Spleen (tissue), 11 donors: ENCODE measurements around the gene TBC1D8. TPM values are rescaled to one million over a fixed set of nuclear protein-coding genes. Genes with fewer than 3 reads are reported as not detected.

Source experiments
- DNase-seq: peaks from one replicate; pipeline ENCODE4 v3.0.0-alpha.2; 2020
- H3K27ac ChIP-seq, 8 donors: fragments of 200-600 bp; sonication (generic) in 7 of 8; 1 replicate in 4 of 8; 2 replicates in 4 of 8; pipeline versions ENCODE4 v1.5.0 to v1.8.0; 2016 to 2021; ENCODE audit warnings: inconsistent platforms in 4 of 8, mild to moderate bottlenecking in 4 of 8, moderate library complexity in 1 of 8
- H3K27me3 ChIP-seq, 7 donors: fragments of 200-600 bp; sonication (generic) in 6 of 7; replicated peaks in 1 of 7; 1 replicate in 4 of 7; 2 replicates in 3 of 7; pipeline versions ENCODE4 v1.5.0 to v1.8.0; 2016 to 2021; ENCODE audit warnings: inconsistent platforms in 3 of 7, mild to moderate bottlenecking in 1 of 7
- H3K36me3 ChIP-seq, 6 donors: fragments of 200-600 bp; sonication (generic) in 5 of 6; 1 replicate in 4 of 6; 2 replicates in 2 of 6; pipeline versions ENCODE4 v1.5.0 to v1.8.0; 2016 to 2021; ENCODE audit warnings: inconsistent platforms in 2 of 6
- H3K4me1 ChIP-seq, 6 donors: fragments of 200-600 bp; sonication (generic) in 5 of 6; 1 replicate in 3 of 6; 2 replicates in 3 of 6; pipeline versions ENCODE4 v1.5.0 to v1.8.0; 2016 to 2021; ENCODE audit warnings: inconsistent platforms in 3 of 6
- H3K4me3 ChIP-seq, 8 donors: fragments of 200-600 bp; sonication (generic) in 7 of 8; 1 replicate in 4 of 8; 2 replicates in 4 of 8; pipeline versions ENCODE4 v1.5.0 to v1.8.0; 2016 to 2021; ENCODE audit warnings: inconsistent platforms in 4 of 8, mild to moderate bottlenecking in 4 of 8, moderate library complexity in 2 of 8
- H3K9me3 ChIP-seq, 8 donors: fragments of 200-600 bp; sonication (generic) in 7 of 8; 1 replicate in 4 of 8; 2 replicates in 4 of 8; pipeline versions ENCODE4 v1.5.0 to v1.8.0; 2016 to 2021; ENCODE audit warnings: inconsistent platforms in 4 of 8
- POLR2A ChIP-seq, 3 donors: fragments of 450-650 bp; IDR thresholded peaks; one replicate each; pipeline ENCODE4 v1.5.1; 2017; ENCODE audit warnings: antibody characterized with exemption in 3 of 3, mild to moderate bottlenecking in 1 of 3
- POLR2AphosphoS5 ChIP-seq, 3 donors: sonication (generic); formaldehyde crosslinking; IDR thresholded peaks; one replicate each; pipeline ENCODE4 v1.5.1; 2017; ENCODE audit warnings: antibody characterized with exemption in 3 of 3
- WGBS, 5 donors: extraction: QIAGEN DNeasy Blood & Tissue Kit in 3 of 5; methylation state at CpG; one replicate each; pipeline versions ENCODE4 v1.1.5 to v1.1.7; 2013 to 2018; 5-methylcytosine and 5-hydroxymethylcytosine counted together
- intact Hi-C: fragments of 100-400 bp; cut with DNase I; formaldehyde crosslinking; loops from one replicate; pipeline ENCODE4 v1.15.0; 2023; ENCODE audit warnings: low total_unique reads
- polyA plus RNA-seq, 3 donors: library from polyadenylated mRNA; stranded (reverse); fragments of 200-250 nt; gene quantifications; one replicate each; pipeline ENCODE4 v1.2.1, GENCODE V29; 2013
- total RNA-seq, 7 donors: library from RNA; depleted of rRNA in 3 of 7; stranded (reverse); fragments of >200 nt in 3 of 7; fragmentation: NEBNext Ultra II Directional in 4 of 7; extraction: Animal tissue kit (Norgen Biotek cat#: 25700) in 4 of 7; gene quantifications; one replicate each; pipeline versions ENCODE4 v1.1.0 to v1.2.1, GENCODE V29; 2016 to 2021
- TF ChIP-seq, protein P1 (sequence below), 11 experiments: fragments of 200-600 bp in 7 of 11; fragments of 450-650 bp in 4 of 11; sonication (generic) in 4 of 11; IDR thresholded peaks in 8 of 11; conservative IDR thresholded peaks in 3 of 11; 1 replicate in 7 of 11; 2 replicates in 4 of 11; pipeline versions ENCODE4 v1.4.0 to v1.8.0; 2016 to 2021; ENCODE audit warnings: antibody characterized with exemption in 11 of 11, inconsistent platforms in 4 of 11, mild to moderate bottlenecking in 1 of 11
- donor health status: healthy with polysubstance abuse.
- donor health status: DM: no; HTN: no; CAD: no; lungs with moderate emphysema.
- donor health status: DM: no; HTN: no; CAD: no.
- donor health status: Bipolar disorder and iron deficiency.
- donor health status: healthy.
- donor health status: DM: no; HTN: no; CAD: no.
- donor health status: DM: yes; HTN: yes; CAD: no.

Gene TBC1D8
- total and polyA plus RNA-seq, 10 donors: 7.2 to 104 (median 40.5) TPM

DNA sequence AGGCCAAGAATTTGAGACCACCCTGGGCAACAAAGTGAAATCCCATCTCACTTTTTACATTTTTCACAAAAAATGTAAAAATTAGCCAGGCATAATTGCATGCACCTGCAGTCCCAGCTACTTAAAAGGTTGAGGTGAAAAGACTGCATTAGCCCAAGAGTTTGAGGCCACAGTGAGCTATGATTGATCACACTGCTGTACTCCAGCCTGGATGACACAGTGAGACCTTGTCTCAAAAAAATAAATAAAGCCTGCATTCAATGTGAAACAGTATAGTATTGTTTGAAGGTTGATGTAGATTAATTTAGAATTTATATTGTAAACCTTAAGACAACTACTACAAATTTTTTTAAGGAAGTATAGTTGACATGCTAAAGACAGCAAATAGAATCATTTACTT is 53.5 kb downstream of the TBC1D8 start:
- peaks cover 0 to 7% (median 0%) of the 10 kb centered on the region in 6 donors for H3K4me1 ChIP-seq
- TF ChIP-seq, protein P1, sequence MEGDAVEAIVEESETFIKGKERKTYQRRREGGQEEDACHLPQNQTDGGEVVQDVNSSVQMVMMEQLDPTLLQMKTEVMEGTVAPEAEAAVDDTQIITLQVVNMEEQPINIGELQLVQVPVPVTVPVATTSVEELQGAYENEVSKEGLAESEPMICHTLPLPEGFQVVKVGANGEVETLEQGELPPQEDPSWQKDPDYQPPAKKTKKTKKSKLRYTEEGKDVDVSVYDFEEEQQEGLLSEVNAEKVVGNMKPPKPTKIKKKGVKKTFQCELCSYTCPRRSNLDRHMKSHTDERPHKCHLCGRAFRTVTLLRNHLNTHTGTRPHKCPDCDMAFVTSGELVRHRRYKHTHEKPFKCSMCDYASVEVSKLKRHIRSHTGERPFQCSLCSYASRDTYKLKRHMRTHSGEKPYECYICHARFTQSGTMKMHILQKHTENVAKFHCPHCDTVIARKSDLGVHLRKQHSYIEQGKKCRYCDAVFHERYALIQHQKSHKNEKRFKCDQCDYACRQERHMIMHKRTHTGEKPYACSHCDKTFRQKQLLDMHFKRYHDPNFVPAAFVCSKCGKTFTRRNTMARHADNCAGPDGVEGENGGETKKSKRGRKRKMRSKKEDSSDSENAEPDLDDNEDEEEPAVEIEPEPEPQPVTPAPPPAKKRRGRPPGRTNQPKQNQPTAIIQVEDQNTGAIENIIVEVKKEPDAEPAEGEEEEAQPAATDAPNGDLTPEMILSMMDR (IDR thresholded peaks at IDR 0.05 in 8 of 11, conservative IDR thresholded peaks at IDR 0.05 in 3 of 11): no peak
- TF ChIP-seq POLR2A (IDR thresholded peaks at IDR 0.05): no peak
- TF ChIP-seq POLR2AphosphoS5 (IDR thresholded peaks at IDR 0.05): no peak
- no peaks in the 10 kb centered on the region for H3K36me3 ChIP-seq
- peaks cover 0 to 43% (median 26%) of the 10 kb centered on the region in 8 donors for H3K9me3 ChIP-seq
- H3K27ac ChIP-seq: no peak overlapping the region
- no peak for DNase-seq
- no peak overlapping the region for H3K4me3 ChIP-seq
- H3K27me3 ChIP-seq: no peaks in the 10 kb centered on the region
- intact Hi-C loops: no loop called here

GRCh38 chr2:101096619-101097142 is 54.5 kb downstream of the TBC1D8 start:
- peaks cover 0 to 33% (median 19%) of the 10 kb centered on the region in 8 donors for H3K9me3 ChIP-seq
- intact Hi-C loops: no loop called here
- 84 to 94% (median 90%) methylated on average over 4 of the region's 4 CpGs for WGBS, 5 donors
- no peak for DNase-seq
- TF ChIP-seq, protein P1 (IDR thresholded peaks at IDR 0.05 in 8 of 11, conservative IDR thresholded peaks at IDR 0.05 in 3 of 11): no peak
- TF ChIP-seq POLR2AphosphoS5 (IDR thresholded peaks at IDR 0.05) (no peak), POLR2A (IDR thresholded peaks at IDR 0.05) (no peak)
- H3K27ac ChIP-seq: no peak overlapping the region
- no peaks in the 10 kb centered on the region for H3K36me3 ChIP-seq
- H3K4me1 ChIP-seq: peaks cover 0 to 7% (median 0%) of the 10 kb centered on the region in 6 donors
- no peaks in the 10 kb centered on the region for H3K27me3 ChIP-seq
- no peak overlapping the region for H3K4me3 ChIP-seq

DNA sequence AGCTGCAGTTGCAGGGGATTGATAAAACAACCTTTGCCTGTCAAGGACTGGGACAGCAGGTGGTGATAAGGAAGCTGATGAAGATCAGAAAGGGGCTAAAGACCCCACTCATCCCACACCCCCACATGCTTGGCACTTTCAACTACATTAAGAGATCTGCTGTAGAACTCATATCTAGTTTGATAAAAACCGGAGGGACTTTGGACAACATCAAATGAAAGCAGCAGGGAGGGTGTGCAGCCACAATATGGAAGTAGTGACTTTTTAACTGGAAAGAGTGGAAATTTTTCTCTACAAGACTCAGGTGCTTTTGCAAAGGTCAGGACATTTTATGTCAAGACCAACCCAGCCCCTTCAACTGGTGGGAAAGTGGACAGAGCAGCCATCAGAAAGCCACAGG is 56.8 kb downstream of the TBC1D8 start:
- WGBS, 5 donors: 80 to 100% (median 96%) methylated on average over 1 of the region's 1 CpG

More for the DNA sequence above, 56.8 kb downstream of the TBC1D8 start:
- Histone ChIP-seq H3K27ac (no peak overlapping the region), H3K36me3 (no peaks in the 10 kb centered on the region), H3K4me1 (peaks cover 0 to 16% (median 5%) of the 10 kb centered on the region in 6 donors), H3K27me3 (no peaks in the 10 kb centered on the region), H3K4me3 (no peak overlapping the region), H3K9me3 (peaks cover 0 to 11% (median 5%) of the 10 kb centered on the region in 8 donors)
- intact Hi-C loops: no loop called here
- TF ChIP-seq, protein P1 (IDR thresholded peaks at IDR 0.05 in 8 of 11, conservative IDR thresholded peaks at IDR 0.05 in 3 of 11): no peak
- TF ChIP-seq POLR2A (IDR thresholded peaks at IDR 0.05) (no peak), POLR2AphosphoS5 (IDR thresholded peaks at IDR 0.05) (no peak)
- DNase-seq: no peak
